ENCODE results near the gene FSHB. TPM values are rescaled to one million over a fixed set of nuclear protein-coding genes. Genes with fewer than 3 reads are reported as not detected.

FSHB gene
- total RNA-seq, 1 experiment from 2014 or later = not detected

- no peak for TF ChIP-seq AFF4 (CRISPR knock-in tag; IDR thresholded peaks at IDR 0.05; ENCODE audit: borderline replicate concordance)
Observed at GRCh38 chr11:30270671-30271070, 39.9 kb downstream of the FSHB start (continued).

- Mint-ChIP-seq H3K9me3 (no peaks in the 10 kb centered on the region), H3K4me1 (no peaks in the 10 kb centered on the region), H3K36me3 (no peaks in the 10 kb centered on the region), H3K27ac (no peak overlapping the region), H3K4me3 (no peak overlapping the region), H3K27me3 (ENCODE audit: low read depth) (peaks cover 6% of the 10 kb centered on the region)
- ATAC-seq (no peak), DNase-seq (ENCODE audit: low spot score) (no peak)
- ChIA-PET CTCF (no interaction called here), POLR2A (no interaction called here)
- TF ChIP-seq ATF2 (CRISPR knock-in tag; IDR thresholded peaks at IDR 0.05; ENCODE audit: borderline replicate concordance, low read depth) (no peak), ZNF317 (CRISPR knock-in tag; IDR thresholded peaks at IDR 0.05; ENCODE audit: borderline replicate concordance, low read depth) (no peak), SMAD4 (CRISPR knock-in tag; IDR thresholded peaks at IDR 0.05) (no peak), ZNF263 (CRISPR knock-in tag; IDR thresholded peaks at IDR 0.05; ENCODE audit: low read depth) (no peak), JUN (CRISPR knock-in tag; IDR thresholded peaks at IDR 0.05) (no peak), ZNF281 (CRISPR knock-in tag; IDR thresholded peaks at IDR 0.05) (no peak), FOXP4 (CRISPR knock-in tag; IDR thresholded peaks at IDR 0.05) (no peak), PREB (CRISPR knock-in tag; IDR thresholded peaks at IDR 0.05; ENCODE audit: borderline replicate concordance) (no peak), ZNF423 (CRISPR knock-in tag; IDR thresholded peaks at IDR 0.05) (no peak)
Observed at GRCh38 chr11:30277176-30277575, 46.4 kb downstream of the FSHB start.

- ATAC-seq (no peak), DNase-seq (ENCODE audit: low spot score) (no peak)
- ChIA-PET POLR2A (no interaction called here), CTCF (no interaction called here)
- no peaks in the 10 kb centered on the region for H3K36me3 Mint-ChIP-seq
- H3K4me1 Mint-ChIP-seq = no peaks in the 10 kb centered on the region
- H3K9me3 Mint-ChIP-seq = no peaks in the 10 kb centered on the region
- no peaks in the 10 kb centered on the region for H3K27me3 Mint-ChIP-seq (ENCODE audit: low read depth)
- no peak overlapping the region for H3K27ac Mint-ChIP-seq
- H3K4me3 Mint-ChIP-seq = no peak overlapping the region
- TF ChIP-seq CREB1 (CRISPR knock-in tag; IDR thresholded peaks at IDR 0.05) (no peak), TEAD1 (CRISPR knock-in tag; IDR thresholded peaks at IDR 0.05) (no peak), ZNF232 (CRISPR knock-in tag; IDR thresholded peaks at IDR 0.05) (no peak), CBFB (CRISPR knock-in tag; IDR thresholded peaks at IDR 0.05; ENCODE audit: low read depth) (no peak), NFE2L1 (CRISPR knock-in tag; IDR thresholded peaks at IDR 0.05) (no peak), NR3C1 (CRISPR knock-in tag; conservative IDR thresholded peaks at IDR 0.05; ENCODE audit: low read depth) (no peak), SOX15 (CRISPR knock-in tag; IDR thresholded peaks at IDR 0.05) (no peak), GRHL2 (CRISPR knock-in tag; IDR thresholded peaks at IDR 0.05; ENCODE audit: insufficient replicate concordance, severe bottlenecking) (no peak), ZNF532 (CRISPR knock-in tag; IDR thresholded peaks at IDR 0.05; ENCODE audit: borderline replicate concordance) (no peak)
Observed at GRCh38 chr11:30279796-30280195, 49.0 kb downstream of the FSHB start.
